D721Med (cell line): ENCODE data around the gene OTOL1.

Experiments used
- DNase-seq: peaks from one replicate; pipeline ENCODE4 v3.0.0; 2011; ENCODE audit warnings: low spot score; ENCODE audit not compliant: insufficient read length
- FAIRE-seq: peaks from 2 replicates; lab custom pipeline; 2011; peaks lifted over from hg19 to GRCh38; lab: Jason Lieb, UNC
- CTCF ChIP-seq: IDR thresholded peaks from 2 replicates; pipeline ENCODE4 v1.5.1; 2012; ENCODE audit warnings: mild to moderate bottlenecking, control low read depth; ENCODE audit not compliant: insufficient read depth; ENCODE audit errors: missing control alignments

OTOL1 gene

GRCh38 chr3:161498259-161498921, 1.8 kb downstream of the OTOL1 start:
- no peak for DNase-seq
- FAIRE-seq, result no peak
- TF ChIP-seq CTCF, result no peak

- no peak for TF ChIP-seq CTCF
- no peak for DNase-seq
- no peak for FAIRE-seq
Measured at GRCh38 chr3:161500068-161500796, 3.6 kb downstream of the OTOL1 start.

GRCh38 chr3:161503271-161503670, 6.7 kb downstream of the OTOL1 start:
- FAIRE-seq (no peak), DNase-seq (no peak)
- TF ChIP-seq CTCF, result no peak

- no peak for DNase-seq
- no peak for FAIRE-seq
Measured at GRCh38 chr3:161508852-161509477, 12.4 kb downstream of the OTOL1 start.

GRCh38 chr3:161510510-161511260, 14.1 kb downstream of the OTOL1 start:
- no peak for FAIRE-seq
- DNase-seq, result no peak
- TF ChIP-seq CTCF, result no peak

More at GRCh38 chr3:161508852-161509477, 12.4 kb downstream of the OTOL1 start:
- TF ChIP-seq CTCF, result peak; percentile 23

GRCh38 chr3:161523916-161524315, 27.3 kb downstream of the OTOL1 start:
- no peak for TF ChIP-seq CTCF
- FAIRE-seq, result no peak

More at GRCh38 chr3:161523916-161524315, 27.3 kb downstream of the OTOL1 start:
- DNase-seq, result no peak
